ENCODE measurements around the gene LENEP.

Gene LENEP

GRCh38 chr1:154960446-154961136, 32.8 kb upstream of the LENEP start:
- no peak for DNase-seq

DNA sequence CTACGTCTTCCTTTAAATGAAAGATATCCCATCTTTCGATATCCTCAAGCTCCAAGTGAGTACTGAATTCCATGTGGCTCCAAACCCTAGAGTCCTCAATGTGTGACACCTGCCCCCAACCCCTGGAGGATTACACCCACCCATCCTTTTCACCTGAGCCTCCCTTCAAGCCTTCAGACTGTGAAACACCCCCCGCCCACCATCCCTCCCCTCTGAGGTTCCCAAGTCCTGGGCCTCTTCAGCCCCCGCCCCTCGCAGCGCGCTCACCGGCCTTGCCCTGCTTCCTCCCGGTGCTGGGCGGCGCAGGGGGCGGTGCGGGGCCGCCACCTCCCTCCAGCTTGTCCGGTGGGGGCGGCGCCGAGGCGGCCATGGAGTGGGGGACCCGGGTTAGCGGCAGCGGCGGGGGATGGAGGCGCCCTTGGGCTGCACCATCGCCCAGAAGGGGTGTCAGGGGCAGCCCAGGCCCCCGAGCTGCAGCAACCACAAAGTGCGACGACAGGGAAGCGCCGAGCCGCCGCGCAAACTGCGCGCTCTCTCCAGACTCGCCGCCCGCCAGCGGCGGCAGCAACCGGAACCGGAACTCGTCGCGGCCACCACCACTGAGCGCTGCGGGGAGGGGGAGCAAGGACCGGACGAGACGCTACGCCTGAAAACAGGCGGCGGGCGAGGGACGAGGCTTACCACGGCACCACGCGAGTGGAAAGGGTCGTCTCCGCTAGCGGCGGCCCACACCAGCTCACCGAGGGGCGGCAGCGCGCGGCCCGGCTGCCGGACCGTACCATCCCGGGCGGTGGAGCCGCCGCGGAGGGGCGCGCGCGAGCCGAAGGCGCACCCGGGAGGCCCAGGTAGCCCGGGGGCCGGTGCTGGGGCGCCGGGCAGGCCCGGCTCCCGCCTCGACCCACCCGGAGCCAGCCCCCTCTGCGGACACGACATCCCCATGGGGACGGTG, 31.9 kb upstream of the LENEP start, which contains the start of gene PYGO2:
TSS of gene PYGO2 (minus strand) at position 576 of the 949 bp plus-strand sequence. CDS start at position 370, 206 bp downstream.
- DNase-seq = peak; percentile 61 to 73

DNA sequence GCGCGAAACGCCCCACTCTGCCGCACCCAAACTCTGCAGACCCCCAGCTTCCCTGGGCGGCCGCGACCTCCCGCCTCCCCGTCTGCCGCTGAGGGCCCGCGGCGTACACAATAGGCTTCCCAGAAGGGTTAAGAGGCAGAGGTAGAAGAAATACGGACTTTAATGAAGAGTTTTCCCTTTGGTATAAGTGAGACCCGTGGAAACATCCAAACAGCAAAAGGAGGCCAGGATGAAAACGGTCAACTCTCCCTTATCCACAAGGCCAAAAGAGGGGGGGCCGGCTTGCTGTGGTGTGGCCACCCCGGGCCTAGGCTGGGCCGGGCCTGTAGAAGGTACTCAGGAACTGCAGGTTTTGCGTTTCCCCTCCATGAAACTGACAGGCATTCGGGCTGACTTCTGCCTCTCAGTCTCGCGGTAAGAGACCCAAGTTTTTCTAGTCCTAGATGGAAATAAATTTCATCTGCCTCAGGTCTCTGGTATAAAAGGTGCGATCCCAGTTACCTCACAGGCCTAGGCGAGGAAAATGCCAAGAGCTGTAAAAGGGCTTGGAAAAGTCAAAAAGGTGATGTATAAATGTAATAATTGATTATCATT, 31.1 kb upstream of the LENEP start:
- DNase-seq = no peak

DNA sequence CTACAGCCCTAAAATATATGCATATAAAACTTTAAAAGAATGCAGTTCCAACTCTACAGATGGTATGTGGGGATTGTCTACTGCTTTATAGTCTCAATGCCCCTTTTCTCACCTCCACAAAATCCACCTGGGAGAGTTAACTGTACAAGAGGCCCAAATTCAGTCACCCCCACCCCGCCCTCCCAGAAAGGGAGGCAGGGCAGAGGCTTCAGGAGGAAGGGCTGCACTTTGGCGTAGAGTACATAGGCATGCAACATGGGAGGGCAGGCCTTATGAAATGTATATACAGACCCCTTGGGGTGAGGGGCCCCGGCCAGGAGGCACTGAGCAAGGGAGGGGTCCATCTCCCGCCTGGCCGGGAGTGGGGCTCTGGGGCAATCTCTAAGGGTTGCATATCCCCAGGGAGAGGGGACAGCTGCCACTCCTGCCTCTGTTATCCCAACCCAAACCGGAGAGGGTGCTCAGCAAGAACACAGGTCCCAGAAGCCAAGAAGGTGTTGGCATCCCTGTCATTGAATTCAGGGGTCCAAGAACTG, 30.5 kb upstream of the LENEP start:
- DNase-seq = no peak

DNA sequence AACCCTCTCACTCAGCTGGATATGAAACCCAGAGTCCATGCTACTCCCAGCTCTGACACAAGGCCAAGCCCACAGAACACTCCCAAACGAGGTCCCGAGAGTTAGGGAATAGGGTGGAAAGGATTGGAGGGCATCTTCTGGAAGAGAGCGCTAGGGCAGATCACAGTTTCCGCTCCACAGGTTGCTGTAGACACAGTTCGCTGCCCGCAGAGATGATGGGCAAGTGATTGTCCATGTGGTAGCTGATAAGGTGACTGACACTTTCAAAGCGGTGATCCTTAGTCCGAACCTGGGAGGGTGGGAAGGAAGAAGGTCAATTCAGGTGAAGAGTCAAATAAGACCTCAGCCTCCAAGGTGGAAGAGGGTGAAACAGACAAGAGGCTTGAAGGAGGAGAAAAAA, 29.7 kb upstream of the LENEP start:
- DNase-seq = no peak

GRCh38 chr1:154964359-154964758, 29.0 kb upstream of the LENEP start:
- no peak for DNase-seq

- no peak for DNase-seq
Observed at GRCh38 chr1:154966111-154966510, 27.3 kb upstream of the LENEP start.

GRCh38 chr1:154967331-154967950, 25.9 kb upstream of the LENEP start:
- DNase-seq = no peak

DNA sequence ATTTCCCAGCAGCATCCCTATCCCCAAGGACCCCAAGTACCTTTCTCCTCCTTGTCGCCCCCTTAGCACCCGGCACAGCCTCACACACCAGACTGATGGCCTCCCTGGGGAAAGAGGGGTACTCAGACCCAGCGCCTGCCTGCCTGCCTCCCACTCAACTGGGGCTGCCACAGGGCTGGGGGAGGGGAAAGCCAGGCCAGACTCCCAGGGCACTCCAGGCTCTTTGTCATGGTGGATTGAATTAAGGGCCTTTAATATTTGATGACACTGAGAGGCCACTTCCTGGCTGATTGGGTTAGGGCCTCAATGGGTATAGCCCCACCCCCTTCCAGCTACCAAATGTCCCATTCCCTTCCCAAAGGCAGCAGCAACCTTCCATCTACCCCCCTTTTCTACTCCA, 24.7 kb upstream of the LENEP start:
- DNase-seq = no peak

- no peak for DNase-seq
Observed at GRCh38 chr1:154969246-154969645, 24.1 kb upstream of the LENEP start.

DNA sequence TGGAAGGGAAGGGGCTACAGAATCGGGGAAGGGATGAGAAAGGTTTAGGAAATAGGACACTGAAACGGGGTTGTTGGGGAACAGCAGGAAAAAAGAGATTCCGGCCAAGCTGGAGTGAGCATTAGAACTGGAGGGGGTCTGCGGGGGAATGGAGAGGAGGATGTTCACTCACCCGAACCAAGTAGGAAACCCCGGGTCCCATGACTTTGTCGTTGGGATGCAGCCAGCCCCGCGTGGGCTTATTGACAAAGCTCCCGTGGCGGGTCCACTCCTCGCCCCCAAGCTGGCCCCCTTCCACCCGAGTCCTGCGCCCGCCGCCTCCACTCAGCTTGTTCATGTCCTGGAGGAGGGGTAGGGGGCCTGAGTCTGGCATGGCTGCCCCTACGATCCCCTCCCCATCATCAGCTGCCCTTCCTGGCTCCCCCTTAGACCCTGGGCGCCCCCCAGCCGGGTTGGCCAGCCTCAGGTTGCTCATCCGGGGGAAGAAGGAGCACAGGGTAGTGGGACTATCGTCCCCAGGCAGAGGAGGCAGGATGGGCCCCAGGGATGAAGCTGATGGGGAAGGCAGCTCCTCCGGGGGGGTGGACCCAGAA, 23.4 kb upstream of the LENEP start:
- no peak for DNase-seq

DNA sequence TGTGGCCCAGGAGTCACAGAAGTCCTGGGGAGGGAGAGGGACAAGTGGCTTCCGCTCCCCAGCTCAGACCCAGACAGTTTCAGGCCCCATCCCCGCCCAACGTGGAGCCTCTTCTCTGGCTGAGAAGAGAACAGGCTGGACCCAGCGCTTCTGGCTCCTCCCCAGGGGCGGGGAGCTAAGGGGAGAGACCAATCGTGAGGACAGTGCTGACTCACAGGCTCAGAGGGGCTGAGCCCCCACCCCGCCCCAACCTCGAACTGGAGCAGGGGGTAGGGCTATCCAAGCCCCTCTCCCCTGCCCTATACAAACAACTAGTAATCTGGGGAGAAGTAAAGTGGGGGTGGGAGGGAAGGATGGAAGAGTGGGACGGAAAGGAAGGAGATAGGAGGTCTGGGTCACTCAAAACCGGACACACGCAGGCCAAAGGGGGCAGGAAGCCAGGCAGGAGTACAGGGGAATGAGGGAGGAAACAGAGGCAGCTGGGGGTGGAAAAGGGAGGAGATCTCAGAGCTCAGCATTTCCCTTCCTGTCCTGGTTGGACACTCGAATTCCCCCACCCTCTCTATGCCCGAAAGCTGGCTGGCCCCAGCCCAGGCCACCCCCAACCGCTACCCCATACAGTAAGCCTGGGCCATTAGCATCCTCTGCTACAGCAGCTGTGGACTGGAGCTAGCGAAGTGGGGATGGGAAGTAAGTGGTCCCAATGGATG, 22.6 kb upstream of the LENEP start, which contains the start of gene SHC1:
TSS of gene SHC1 (minus strand) at position 117 of the 710 bp plus-strand sequence. CDS start 221 bp downstream, outside the sequence.
- DNase-seq = peak; percentile 32 to 45

DNA sequence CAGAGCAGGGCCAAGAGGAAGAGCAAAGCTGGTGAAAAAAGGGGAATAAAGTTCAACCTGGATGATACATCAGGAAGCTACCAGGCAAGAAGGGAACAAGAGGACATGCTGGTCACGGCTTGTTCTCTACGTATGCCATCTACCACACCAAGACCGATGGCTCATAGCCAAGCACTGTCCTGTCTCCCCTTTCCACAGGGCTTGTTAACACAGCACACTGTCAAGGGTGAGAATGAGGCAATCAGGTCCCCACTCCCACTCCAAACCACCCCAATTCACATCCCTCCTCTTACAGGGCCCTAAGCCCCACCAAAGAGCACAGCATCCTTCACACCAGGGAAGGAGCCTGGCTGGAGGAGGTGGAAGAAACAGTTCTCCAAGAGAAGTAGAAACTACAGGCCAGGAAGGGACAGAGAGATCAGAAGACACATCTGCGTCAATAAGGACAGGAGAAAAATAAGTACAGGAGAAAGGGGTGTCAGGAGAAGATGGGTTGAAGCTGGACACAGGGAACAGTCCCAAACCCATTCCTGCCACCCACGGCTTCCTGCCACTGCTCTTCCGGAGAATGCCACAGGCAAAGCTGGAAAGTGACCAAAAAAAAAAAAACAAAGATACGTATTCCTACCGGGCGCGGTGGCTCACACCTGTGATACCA, 21.9 kb upstream of the LENEP start:
- peak; percentile 29 to 32 for DNase-seq

GRCh38 chr1:154972213-154972516, 21.2 kb upstream of the LENEP start:
- no peak for DNase-seq

DNA sequence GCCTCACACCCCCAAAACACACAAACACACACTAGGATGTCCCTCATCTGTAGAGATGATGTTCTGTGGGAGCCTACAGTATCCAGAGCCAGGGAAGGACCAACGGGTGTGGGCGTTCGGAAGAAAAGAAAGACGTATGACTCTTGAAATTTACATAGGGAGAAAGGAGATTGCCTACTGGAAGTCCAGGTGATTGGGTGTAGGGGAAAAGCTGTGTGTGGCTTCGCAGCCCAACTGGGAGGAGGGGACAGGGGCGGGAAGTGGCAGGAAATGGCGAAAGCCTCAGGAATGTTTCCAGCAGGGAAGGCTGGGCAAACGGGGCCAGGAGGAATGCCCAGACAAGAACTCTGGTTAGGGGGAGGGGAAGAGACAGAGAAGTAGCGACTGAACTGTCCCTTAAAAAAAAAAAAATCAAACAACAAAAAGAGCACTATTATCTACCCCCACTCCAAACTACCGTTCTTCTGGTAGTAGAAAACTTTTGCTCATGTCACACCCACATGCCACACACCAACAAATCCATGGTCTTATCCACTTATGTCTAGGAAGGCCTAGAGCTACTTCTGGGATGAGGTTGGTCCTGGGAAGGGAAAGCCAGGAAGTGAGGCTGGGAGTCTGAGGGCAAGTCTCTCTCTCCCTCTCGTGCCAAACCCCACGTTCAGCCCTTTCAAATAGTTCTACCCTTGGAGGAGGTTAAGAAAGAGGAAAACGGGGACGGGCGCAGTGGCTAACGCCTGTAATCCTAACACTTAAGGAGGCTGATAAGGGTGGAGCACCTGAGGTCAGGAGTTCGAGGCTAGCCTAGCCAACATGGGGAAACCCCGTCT, 20.7 kb upstream of the LENEP start:
- no peak for DNase-seq

GRCh38 chr1:154973344-154974101, 19.9 kb upstream of the LENEP start:
- peak; percentile 95 to 96 for DNase-seq

- peak; percentile 100 for DNase-seq
Observed at GRCh38 chr1:154974102-154974807, 19.1 kb upstream of the LENEP start, which contains the start of gene CKS1B. CKS1B (plus strand) TSS chr1:154974681; CDS start chr1:154974746, 65 bp downstream.

GRCh38 chr1:154974808-154975408, 18.5 kb upstream of the LENEP start:
- peak; percentile 97 for DNase-seq

All from inflammatory macrophage (primary cell).